Measurements from ENCODE around the gene MACROD2.

DNA sequence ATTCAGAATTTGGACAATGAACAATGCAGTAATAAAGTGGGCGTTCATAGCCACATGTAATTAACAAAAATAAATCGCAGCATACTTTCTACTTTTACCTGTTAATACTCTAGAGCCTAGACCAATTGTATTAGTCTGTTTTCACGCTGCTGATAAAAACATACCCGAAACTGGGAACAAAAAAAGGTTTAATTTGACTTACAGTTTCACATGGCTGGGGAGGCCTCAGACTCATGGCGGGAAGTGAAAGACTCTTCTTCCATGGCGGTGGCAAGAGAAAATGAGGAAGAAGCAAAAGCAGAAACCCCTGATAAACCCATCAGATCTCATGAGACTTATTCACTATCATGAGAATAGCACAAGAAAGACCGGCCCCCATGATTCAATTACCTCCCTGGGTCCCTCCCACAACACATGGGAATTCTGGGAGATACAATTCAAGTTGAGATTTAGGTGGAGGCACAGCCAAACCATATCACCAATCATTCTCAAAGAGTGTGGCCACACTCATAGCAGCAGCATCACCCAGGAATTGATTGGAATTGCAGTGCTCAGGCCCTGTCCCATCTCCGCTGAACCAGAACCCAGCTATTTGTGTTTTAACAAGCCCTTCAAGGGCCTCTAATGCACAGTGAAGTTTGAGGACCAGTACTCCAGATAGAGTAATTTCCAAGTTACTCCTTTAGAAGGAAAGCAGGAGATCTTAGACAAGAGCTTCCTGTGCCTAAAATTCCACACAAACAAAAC lies 1927.9 kb downstream of the MACROD2 start:
- TF ChIP-seq CSRNP3 (CRISPR knock-in tag; IDR thresholded peaks at IDR 0.05) (no peak), CREB5 (CRISPR knock-in tag; IDR thresholded peaks at IDR 0.05; ENCODE audit: low read depth) (no peak), ISL1 (CRISPR knock-in tag; IDR thresholded peaks at IDR 0.05) (no peak)
- TF ChIP-seq, protein P1, sequence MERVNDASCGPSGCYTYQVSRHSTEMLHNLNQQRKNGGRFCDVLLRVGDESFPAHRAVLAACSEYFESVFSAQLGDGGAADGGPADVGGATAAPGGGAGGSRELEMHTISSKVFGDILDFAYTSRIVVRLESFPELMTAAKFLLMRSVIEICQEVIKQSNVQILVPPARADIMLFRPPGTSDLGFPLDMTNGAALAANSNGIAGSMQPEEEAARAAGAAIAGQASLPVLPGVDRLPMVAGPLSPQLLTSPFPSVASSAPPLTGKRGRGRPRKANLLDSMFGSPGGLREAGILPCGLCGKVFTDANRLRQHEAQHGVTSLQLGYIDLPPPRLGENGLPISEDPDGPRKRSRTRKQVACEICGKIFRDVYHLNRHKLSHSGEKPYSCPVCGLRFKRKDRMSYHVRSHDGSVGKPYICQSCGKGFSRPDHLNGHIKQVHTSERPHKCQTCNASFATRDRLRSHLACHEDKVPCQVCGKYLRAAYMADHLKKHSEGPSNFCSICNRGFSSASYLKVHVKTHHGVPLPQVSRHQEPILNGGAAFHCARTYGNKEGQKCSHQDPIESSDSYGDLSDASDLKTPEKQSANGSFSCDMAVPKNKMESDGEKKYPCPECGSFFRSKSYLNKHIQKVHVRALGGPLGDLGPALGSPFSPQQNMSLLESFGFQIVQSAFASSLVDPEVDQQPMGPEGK (CRISPR knock-in tag; IDR thresholded peaks at IDR 0.05; ENCODE audit: borderline replicate concordance) = no peak
